ENCODE results near the gene MEF2D.

DNA sequence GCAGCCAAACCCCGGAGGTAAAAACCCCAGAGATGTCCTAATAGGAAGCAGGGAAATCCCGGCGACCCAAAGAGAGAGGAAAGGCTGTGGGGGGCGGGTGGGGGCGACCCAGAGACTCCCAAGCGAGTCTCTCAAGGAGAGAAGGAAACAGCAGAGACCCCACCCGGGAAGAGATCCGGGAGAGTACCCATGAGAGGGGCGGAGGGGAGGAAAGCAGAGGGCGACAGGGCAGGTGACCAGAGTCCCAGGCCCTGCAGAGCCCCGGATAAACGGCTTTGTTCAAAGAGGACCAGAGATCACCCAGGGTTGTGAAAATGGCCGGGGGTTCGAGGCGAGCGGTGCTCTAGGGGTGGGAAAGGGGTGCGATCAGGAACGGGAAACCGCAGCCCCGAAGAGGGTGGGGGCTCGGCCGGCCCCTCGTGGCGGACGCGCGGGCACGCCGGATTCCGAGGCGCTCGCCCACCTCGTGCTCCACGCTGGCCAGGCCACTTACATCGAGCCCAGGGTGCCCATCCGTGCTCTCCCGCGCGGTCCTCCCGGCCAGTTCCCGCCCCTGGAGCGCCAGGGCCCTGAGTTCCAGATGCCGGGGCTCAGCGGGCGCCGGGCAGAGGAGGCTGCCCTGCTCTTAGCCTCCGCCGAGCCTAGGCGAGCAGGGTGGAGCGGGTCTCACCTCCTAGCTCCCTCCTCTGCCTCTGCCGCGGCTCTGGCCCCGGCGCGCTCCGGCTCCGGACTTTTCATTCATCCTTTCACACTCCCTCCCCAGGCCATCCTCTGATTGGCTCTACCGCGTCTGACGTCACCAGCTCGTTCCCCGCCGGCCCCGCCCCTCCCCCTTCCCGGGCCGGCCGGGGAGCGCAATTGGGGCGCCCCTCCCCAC, 79.3 kb downstream of the MEF2D start:
- TF ChIP-seq, protein P1, sequence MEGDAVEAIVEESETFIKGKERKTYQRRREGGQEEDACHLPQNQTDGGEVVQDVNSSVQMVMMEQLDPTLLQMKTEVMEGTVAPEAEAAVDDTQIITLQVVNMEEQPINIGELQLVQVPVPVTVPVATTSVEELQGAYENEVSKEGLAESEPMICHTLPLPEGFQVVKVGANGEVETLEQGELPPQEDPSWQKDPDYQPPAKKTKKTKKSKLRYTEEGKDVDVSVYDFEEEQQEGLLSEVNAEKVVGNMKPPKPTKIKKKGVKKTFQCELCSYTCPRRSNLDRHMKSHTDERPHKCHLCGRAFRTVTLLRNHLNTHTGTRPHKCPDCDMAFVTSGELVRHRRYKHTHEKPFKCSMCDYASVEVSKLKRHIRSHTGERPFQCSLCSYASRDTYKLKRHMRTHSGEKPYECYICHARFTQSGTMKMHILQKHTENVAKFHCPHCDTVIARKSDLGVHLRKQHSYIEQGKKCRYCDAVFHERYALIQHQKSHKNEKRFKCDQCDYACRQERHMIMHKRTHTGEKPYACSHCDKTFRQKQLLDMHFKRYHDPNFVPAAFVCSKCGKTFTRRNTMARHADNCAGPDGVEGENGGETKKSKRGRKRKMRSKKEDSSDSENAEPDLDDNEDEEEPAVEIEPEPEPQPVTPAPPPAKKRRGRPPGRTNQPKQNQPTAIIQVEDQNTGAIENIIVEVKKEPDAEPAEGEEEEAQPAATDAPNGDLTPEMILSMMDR (IDR thresholded peaks at IDR 0.05): no peak
- no peak for TF ChIP-seq EZH2 (IDR thresholded peaks at IDR 0.05; ENCODE audit: borderline replicate concordance, insufficient read depth, low read depth, low read length, poor library complexity, severe bottlenecking)
